Ascending aorta (tissue), 2 donors: ENCODE results near the gene ELL2. TPM values are rescaled to one million over a fixed set of nuclear protein-coding genes. Genes with fewer than 3 reads are reported as not detected.

ENCODE experiments used
- DNase-seq, 2 donors: peaks; one replicate each; pipeline ENCODE4 v3.0.0-alpha.2; 2019; ENCODE audit warnings: low spot score in 2 of 2
- H3K27ac ChIP-seq, 2 donors: fragments of 200-600 bp; sonication (generic); one replicate each; pipeline ENCODE4 v1.5.1; 2016 to 2017; ENCODE audit warnings: mild to moderate bottlenecking in 1 of 2
- H3K27me3 ChIP-seq: fragments of 200-600 bp; sonication (generic); one replicate; pipeline ENCODE4 v1.5.1; 2017
- H3K36me3 ChIP-seq, 2 donors: fragments of 200-600 bp; sonication (generic); one replicate each; pipeline ENCODE4 v1.5.1; 2016
- H3K4me1 ChIP-seq, 2 donors: fragments of 200-600 bp; sonication (generic); one replicate each; pipeline ENCODE4 v1.5.1; 2016 to 2017; ENCODE audit warnings: mild to moderate bottlenecking in 1 of 2
- H3K4me3 ChIP-seq, 2 donors: fragments of 200-600 bp; sonication (generic); one replicate each; pipeline ENCODE4 v1.5.1; 2016 to 2017; ENCODE audit warnings: mild to moderate bottlenecking in 1 of 2
- H3K9me3 ChIP-seq, 2 donors: fragments of 200-600 bp; sonication (generic); one replicate each; pipeline ENCODE4 v1.5.1; 2016
- intact Hi-C: fragments of 100-400 bp; cut with DNase I; formaldehyde crosslinking; loops from one replicate; pipeline ENCODE4 v1.15.1; 2023
- total RNA-seq: library from RNA; depleted of rRNA; stranded (reverse); fragments of >200 nt; gene quantifications from one replicate; pipeline ENCODE4 v1.1.0, GENCODE V29; 2016
- TF ChIP-seq, protein P1 (sequence below), 3 experiments: fragments of 200-600 bp in 2 of 3; fragments of 450-650 bp in 1 of 3; sonication (generic) in 2 of 3; IDR thresholded peaks; one replicate each; pipeline ENCODE4 v1.5.1; 2016 to 2019; ENCODE audit warnings: antibody characterized with exemption in 3 of 3, mild to moderate bottlenecking in 1 of 3, moderate library complexity in 1 of 3

ELL2 gene
- total RNA-seq, 1 donor from 2014 or later = 26.0 TPM

DNA sequence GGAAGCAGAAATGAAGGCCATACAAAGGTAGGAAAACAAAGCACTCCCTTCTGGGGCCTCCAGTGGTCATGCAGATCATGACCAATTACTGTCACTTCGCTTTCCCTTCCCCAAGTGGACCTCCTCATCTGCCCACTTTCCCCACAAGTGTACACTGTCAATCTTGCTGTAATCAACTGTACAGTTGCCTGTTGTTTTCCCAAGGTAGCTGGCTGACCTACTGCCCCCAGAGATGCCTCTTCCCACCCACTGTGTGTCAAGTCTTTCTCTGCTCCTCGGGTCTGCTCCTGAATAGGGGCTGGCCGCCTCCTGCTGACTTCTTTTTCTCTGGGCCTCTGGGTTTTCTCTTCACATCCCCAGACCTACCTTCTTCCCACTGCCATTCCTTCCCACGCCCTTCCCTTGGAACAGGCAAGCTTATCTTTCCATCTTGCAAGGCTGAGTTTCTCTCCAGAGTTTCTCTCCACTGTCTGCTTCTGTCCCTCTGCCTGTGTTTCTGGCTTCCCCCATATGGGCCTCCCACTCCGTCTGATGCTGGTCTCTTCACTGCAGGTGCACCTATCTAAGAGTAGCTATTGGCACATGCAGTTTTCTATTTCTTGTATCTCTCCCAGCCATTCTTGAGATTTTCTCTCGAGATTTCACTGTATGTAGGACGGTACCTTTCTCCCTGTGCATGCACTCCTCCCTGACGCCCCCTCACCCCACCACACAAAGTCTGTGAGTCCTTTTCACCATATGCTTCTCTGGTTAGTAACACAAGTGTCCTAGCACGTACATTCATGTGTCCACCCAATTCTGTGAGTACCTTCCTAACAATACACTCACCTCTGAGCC lies 2.4 kb downstream of the ELL2 start:
- H3K4me1 ChIP-seq = peaks cover 0 to 25% of the 10 kb centered on the region in 2 donors
- peak overlapping the region; percentile 50 to 99 for H3K27ac ChIP-seq
- DNase-seq = no peak
- H3K36me3 ChIP-seq = no peaks in the 10 kb centered on the region
- no peaks in the 10 kb centered on the region for H3K9me3 ChIP-seq
- no peaks in the 10 kb centered on the region for H3K27me3 ChIP-seq
- peak overlapping the region; percentile 92 to 98 for H3K4me3 ChIP-seq
- TF ChIP-seq, protein P1, sequence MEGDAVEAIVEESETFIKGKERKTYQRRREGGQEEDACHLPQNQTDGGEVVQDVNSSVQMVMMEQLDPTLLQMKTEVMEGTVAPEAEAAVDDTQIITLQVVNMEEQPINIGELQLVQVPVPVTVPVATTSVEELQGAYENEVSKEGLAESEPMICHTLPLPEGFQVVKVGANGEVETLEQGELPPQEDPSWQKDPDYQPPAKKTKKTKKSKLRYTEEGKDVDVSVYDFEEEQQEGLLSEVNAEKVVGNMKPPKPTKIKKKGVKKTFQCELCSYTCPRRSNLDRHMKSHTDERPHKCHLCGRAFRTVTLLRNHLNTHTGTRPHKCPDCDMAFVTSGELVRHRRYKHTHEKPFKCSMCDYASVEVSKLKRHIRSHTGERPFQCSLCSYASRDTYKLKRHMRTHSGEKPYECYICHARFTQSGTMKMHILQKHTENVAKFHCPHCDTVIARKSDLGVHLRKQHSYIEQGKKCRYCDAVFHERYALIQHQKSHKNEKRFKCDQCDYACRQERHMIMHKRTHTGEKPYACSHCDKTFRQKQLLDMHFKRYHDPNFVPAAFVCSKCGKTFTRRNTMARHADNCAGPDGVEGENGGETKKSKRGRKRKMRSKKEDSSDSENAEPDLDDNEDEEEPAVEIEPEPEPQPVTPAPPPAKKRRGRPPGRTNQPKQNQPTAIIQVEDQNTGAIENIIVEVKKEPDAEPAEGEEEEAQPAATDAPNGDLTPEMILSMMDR (IDR thresholded peaks at IDR 0.05) = no peak
- intact Hi-C loops = loop anchor here (5.0 kb wide), 1 partner anchor 47 kb away; no protein-coding TSS in a partner anchor

DNA sequence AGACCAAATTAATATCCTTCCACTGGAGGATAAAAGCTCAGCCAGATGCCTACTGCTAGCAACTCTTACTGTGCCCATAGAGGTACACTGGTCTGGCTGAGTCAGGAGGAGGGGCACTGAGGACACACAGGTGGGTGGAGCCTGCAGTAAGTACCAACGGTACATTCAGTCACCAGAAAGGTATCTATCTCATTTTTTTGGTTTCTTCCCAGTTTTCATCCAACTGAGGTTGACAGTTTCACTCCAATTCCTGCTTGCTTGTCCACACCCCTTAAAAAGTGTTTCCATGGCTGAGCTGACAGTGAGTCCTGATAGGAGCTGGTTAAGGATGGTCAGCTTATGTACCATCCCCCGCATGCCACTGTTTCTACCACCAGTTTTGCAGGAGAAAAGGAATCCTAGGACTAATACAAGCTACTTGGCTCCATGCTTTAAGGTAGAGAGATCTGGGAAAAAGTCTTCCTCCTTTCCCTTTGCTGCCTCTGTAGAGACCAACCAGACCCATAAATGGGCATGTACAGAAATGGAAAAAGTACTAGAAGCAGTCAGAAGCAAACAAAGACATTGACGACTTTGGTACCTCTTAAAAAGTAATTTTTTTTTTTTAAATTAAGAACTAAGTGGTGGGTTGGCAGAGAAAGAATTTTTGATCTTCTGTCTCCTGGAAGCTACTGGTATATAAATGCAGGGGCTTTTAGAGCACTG lies 3.2 kb downstream of the ELL2 start:
- Histone ChIP-seq H3K4me1 (peaks cover 0 to 31% of the 10 kb centered on the region in 2 donors), H3K27me3 (no peaks in the 10 kb centered on the region), H3K27ac (peak overlapping the region; percentile 50 to 99), H3K9me3 (no peaks in the 10 kb centered on the region), H3K4me3 (peak overlapping the region; percentile 92 to 98), H3K36me3 (no peaks in the 10 kb centered on the region)
- DNase-seq = peak in 1 of 2 donors; percentile 77
- TF ChIP-seq, protein P1 (IDR thresholded peaks at IDR 0.05) = no peak
- intact Hi-C loops = loop anchor here (5.0 kb wide), 1 partner anchor 46 kb away; no protein-coding TSS in a partner anchor

DNA sequence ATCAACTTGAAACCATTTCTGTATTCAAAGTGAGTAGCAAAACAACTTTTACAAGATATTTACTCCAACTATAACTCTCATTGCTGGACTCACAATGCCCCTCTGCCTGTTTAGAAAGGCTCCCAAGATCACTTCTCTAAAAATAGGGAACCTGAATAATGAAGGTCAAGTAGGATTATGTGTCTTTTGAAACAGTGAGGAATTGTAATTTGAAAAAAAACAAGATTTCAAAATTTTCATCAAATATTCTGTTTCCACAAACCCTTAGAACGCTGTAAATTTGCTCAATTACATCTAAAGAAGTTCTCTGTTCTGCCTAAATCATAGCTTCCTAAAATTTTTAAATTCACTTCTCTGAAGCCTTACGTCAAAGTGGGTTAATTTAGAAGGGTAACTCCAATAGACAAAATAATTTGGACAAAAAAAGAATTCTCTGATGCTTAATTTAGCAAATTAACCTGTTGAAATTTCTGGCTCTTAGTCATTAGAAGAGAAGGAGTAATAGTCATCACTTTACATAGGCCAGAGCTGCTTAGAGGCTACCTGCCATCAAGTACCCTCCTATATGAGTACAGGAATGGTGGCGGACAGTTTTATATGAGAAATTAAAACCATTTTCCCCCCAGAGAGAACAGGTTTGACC lies 4.0 kb downstream of the ELL2 start:
- no peaks in the 10 kb centered on the region for H3K36me3 ChIP-seq
- peak overlapping the region; percentile 92 to 98 for H3K4me3 ChIP-seq
- TF ChIP-seq, protein P1 (IDR thresholded peaks at IDR 0.05) = no peak
- H3K9me3 ChIP-seq = no peaks in the 10 kb centered on the region
- DNase-seq = no peak
- intact Hi-C loops = loop anchor here (5.0 kb wide), 1 partner anchor 45 kb away; no protein-coding TSS in a partner anchor
- peak overlapping the region; percentile 50 to 51 for H3K27ac ChIP-seq
- H3K4me1 ChIP-seq = peaks cover 0 to 32% of the 10 kb centered on the region in 2 donors
- H3K27me3 ChIP-seq = no peaks in the 10 kb centered on the region

DNA sequence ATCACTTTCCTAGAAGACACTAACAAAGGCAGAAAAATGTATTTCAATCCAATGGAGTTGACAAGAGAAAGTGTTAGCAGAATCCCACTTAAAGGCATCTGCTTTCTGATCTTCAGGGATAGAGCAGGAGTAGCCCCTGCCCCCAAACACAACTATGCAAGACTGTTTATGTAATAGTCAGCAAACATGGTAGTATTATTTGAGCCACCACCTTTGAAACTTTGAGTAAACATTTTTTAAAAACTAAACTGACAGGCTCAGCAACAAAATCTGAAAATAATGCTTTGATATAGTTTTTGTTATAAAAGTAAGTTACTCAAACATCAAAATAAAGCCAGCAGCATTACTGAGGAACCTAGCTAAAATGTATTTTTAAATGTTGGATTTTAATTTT lies 4.8 kb downstream of the ELL2 start:
- no peaks in the 10 kb centered on the region for H3K27me3 ChIP-seq
- H3K36me3 ChIP-seq = no peaks in the 10 kb centered on the region
- H3K4me1 ChIP-seq = peaks cover 0 to 27% of the 10 kb centered on the region in 2 donors
- no peaks in the 10 kb centered on the region for H3K9me3 ChIP-seq
- peak overlapping the region; percentile 24 to 92 for H3K4me3 ChIP-seq
- TF ChIP-seq, protein P1 (IDR thresholded peaks at IDR 0.05) = no peak
- no peak for DNase-seq
- intact Hi-C loops = loop anchor here (5.0 kb wide), 1 partner anchor 45 kb away; no protein-coding TSS in a partner anchor
- H3K27ac ChIP-seq = no peak overlapping the region
